Measurements from ENCODE around the gene FNTB.

Gene FNTB

GRCh38 chr14:65092349-65092748 is 105.7 kb downstream of the FNTB start:
- DNase-seq = no peak

GRCh38 chr14:65095633-65096205 is 109.0 kb downstream of the FNTB start:
- no peak for DNase-seq

GRCh38 chr14:65096323-65097089 is 109.8 kb downstream of the FNTB start:
- no peak for DNase-seq

GRCh38 chr14:65098586-65098985 is 111.9 kb downstream of the FNTB start:
- DNase-seq = no peak

GRCh38 chr14:65100922-65101541 is 114.3 kb downstream of the FNTB start:
- no peak for DNase-seq

DNA sequence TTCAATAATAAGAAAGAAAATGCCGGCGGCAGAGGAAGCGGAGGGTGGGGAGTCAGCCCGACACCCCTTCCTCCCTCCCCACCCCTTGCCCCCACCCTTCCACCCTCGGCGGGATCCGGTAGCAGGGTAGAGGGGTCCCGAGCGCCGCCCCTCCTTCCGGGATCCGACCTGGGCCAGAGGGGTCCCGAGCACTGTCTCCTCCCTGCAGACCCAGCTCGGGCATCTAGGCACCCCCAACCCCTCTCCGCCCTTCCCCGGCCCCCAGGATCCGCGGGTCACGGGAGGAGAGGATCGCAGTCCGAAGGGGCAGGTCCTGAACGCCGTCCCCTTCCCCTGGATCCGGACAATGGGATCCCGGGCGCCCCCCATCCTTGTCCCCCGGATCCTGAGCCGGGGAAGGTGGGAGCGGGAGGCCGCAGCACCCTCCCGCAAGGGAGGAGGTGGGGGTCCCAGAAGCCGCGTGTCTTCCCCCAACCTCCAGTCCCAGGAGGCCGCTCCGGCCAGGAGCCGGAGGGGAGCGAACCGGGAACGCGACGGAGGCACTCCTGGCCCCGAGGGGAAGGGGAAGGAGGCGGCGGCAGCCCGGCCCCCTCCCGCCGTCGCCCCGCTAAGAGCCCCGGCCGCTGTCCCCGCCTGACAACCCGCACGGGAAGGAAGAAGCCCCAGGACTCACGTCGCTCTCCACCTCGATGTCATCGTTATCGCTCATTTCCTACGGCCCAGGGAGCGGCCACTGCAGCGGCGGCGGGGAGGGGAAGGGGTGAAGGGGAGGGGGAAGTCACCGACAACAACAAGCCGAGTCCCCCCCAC is 115.1 kb downstream of the FNTB start:
- DNase-seq = no peak

- DNase-seq = peak; percentile 99
These were observed 115.9 kb downstream of the FNTB start, which contains the start of gene MAX for GRCh38 chr14:65102441-65103149. MAX (minus strand) TSS chr14:65102517; CDS start chr14:65102339, 178 bp downstream.

DNA sequence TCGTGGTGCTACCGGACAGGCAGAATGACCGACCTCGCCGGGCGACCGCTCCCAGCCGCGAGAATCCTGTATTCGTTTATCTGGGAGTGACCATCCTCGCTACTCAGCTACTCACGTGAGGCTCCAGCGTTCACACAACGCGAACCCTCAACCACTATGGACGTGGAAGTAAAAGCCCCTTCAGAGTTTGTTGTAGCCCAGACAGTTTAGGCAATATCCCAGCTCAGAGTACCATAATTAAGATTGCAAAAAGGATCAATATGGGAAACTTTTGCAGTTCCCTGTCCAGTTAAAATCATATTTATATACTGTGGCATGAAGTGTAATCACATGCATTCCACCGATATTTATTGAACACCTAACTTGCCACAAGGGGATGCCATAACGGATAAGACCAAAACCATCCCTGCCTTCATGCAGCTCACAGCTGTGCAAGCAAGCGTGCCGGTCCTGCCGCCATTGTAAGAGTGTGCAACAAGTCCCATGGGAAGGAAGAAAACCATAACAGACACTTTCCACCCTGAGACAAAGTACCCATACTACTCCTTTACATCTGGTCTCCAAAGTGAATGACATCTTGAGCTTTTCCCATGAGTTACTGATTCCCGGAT is 116.6 kb downstream of the FNTB start:
- DNase-seq = peak; percentile 68

- no peak for DNase-seq
These were observed 118.1 kb downstream of the FNTB start for GRCh38 chr14:65104791-65105190.

DNA sequence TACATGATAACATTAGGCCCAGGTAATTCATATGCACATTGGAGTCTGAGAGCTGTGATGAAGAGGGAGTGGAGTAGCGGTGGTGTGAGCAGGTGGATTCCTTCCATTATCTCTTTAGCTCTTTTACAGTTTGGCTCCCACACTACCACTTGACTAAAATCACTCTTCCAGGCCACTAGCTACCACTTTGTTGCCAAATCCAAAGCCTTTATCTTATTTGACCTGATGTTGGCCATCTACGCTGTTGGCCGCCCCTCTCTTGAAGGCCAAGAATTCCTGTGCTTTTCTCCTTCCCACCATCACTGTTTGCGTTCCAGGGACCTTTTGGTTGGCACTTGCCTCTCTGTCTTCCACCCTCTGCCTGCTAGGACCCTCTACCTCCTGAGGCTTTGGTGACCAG is 119.6 kb downstream of the FNTB start:
- DNase-seq = no peak

DNA sequence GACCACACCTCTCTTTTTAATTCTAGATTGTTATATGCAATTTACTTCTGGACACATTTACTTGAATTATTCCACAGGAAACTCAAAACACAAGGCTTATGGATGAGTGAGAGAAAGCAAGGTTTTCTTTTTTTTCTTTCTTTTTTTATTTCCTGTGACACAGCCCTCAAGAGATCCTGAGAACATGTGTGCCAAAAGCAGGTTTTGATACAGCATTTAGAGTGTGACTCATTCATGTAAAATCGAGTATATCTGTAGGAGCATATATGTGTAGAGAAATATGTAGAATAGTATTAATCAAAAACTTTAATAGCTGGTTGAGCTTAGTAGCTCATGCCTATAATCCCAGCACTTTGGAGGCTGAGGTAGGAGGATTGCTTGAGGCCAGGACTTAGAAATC is 120.0 kb downstream of the FNTB start:
- no peak for DNase-seq

GRCh38 chr14:65107200-65107599 is 120.5 kb downstream of the FNTB start:
- no peak for DNase-seq

GRCh38 chr14:65109357-65109756 is 122.7 kb downstream of the FNTB start:
- DNase-seq = no peak

GRCh38 chr14:65110525-65110924 is 123.8 kb downstream of the FNTB start:
- no peak for DNase-seq
